ENCODE results near the gene LNPK.

- TF ChIP-seq CTCF (IDR thresholded peaks at IDR 0.05 in 4 of 5, conservative IDR thresholded peaks at IDR 0.05 in 1 of 5) = no peak
- no peak for TF ChIP-seq POLR2A (IDR thresholded peaks at IDR 0.05)
Measured at GRCh38 chr2:175957845-175958244, 44.2 kb downstream of the LNPK start.

Measured in gastrocnemius medialis (tissue), 4 donors.